HEK293 (cell line): Measurements from ENCODE around the gene AHSA1.

Source experiments
- KLF16 ChIP-seq: fragments of 450-650 bp; formaldehyde crosslinking; IDR thresholded peaks from 2 replicates; pipeline ENCODE4 v1.5.1; 2017; ENCODE audit warnings: missing biosample characterization, missing genetic modification characterization
- ZNF350 ChIP-seq: fragments of 450-650 bp; formaldehyde crosslinking; IDR thresholded peaks from 2 replicates; pipeline ENCODE4 v1.5.0; 2017; ENCODE audit warnings: missing biosample characterization, mild to moderate bottlenecking, missing genetic modification characterization
- ZNF530 ChIP-seq: fragments of 450-650 bp; formaldehyde crosslinking; IDR thresholded peaks from 2 replicates; pipeline ENCODE4 v1.5.1; 2016; ENCODE audit warnings: low read depth, missing biosample characterization, missing genetic modification characterization
- TF ChIP-seq, protein P1 (sequence below): fragments of 450-650 bp; formaldehyde crosslinking; conservative IDR thresholded peaks from 2 replicates; pipeline ENCODE4 v1.5.1; 2016; ENCODE audit warnings: low read depth, missing biosample characterization, missing genetic modification characterization
- TF ChIP-seq, protein P2 (sequence below): fragments of 450-650 bp; IDR thresholded peaks from 2 replicates; pipeline ENCODE4 v1.5.1; 2018; ENCODE audit warnings: missing biosample characterization, mild to moderate bottlenecking, missing genetic modification characterization
- TF ChIP-seq, protein P3 (sequence below): fragments of 450-650 bp; formaldehyde crosslinking; IDR thresholded peaks from 2 replicates; pipeline ENCODE4 v1.5.1; 2016; ENCODE audit warnings: missing biosample characterization, missing genetic modification characterization
- TF ChIP-seq, protein P4 (sequence below): fragments of 450-650 bp; formaldehyde crosslinking; IDR thresholded peaks from 2 replicates; pipeline ENCODE4 v1.5.1; 2016; ENCODE audit warnings: missing biosample characterization, missing genetic modification characterization, low read depth
- TF ChIP-seq, protein P5 (sequence below): fragments of 450-650 bp; formaldehyde crosslinking; IDR thresholded peaks from 2 replicates; pipeline ENCODE4 v1.5.1; 2016; ENCODE audit warnings: missing biosample characterization, missing genetic modification characterization, borderline replicate concordance
- TF ChIP-seq, protein P6 (sequence below): fragments of 450-650 bp; formaldehyde crosslinking; IDR thresholded peaks from 2 replicates; pipeline ENCODE4 v1.5.1; 2016; ENCODE audit warnings: missing biosample characterization, missing genetic modification characterization

DNA sequence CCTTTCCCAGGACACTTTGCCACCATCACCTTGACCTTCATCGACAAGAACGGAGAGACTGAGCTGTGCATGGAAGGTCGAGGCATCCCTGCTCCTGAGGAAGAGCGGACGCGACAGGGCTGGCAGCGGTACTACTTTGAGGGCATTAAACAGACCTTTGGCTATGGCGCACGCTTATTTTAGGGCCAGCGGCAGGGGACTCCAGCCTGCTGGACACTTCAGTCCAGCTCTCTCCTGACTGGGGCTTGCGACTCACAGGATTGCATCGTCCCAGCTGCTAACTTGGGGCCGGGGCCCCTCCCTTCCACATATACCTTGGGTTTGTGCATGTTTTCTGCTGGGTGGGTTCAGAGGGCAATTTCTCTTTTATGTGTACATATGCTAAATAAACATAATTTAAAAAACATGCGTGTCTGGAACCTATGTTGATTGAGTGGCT is 11.2 kb downstream of the AHSA1 start:
- TF ChIP-seq, protein P1, sequence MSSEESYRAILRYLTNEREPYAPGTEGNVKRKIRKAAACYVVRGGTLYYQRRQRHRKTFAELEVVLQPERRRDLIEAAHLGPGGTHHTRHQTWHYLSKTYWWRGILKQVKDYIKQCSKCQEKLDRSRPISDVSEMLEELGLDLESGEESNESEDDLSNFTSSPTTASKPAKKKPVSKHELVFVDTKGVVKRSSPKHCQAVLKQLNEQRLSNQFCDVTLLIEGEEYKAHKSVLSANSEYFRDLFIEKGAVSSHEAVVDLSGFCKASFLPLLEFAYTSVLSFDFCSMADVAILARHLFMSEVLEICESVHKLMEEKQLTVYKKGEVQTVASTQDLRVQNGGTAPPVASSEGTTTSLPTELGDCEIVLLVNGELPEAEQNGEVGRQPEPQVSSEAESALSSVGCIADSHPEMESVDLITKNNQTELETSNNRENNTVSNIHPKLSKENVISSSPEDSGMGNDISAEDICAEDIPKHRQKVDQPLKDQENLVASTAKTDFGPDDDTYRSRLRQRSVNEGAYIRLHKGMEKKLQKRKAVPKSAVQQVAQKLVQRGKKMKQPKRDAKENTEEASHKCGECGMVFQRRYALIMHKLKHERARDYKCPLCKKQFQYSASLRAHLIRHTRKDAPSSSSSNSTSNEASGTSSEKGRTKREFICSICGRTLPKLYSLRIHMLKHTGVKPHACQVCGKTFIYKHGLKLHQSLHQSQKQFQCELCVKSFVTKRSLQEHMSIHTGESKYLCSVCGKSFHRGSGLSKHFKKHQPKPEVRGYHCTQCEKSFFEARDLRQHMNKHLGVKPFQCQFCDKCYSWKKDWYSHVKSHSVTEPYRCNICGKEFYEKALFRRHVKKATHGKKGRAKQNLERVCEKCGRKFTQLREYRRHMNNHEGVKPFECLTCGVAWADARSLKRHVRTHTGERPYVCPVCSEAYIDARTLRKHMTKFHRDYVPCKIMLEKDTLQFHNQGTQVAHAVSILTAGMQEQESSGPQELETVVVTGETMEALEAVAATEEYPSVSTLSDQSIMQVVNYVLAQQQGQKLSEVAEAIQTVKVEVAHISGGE (tag by site-specific recombination): no peak
- TF ChIP-seq, protein P2, sequence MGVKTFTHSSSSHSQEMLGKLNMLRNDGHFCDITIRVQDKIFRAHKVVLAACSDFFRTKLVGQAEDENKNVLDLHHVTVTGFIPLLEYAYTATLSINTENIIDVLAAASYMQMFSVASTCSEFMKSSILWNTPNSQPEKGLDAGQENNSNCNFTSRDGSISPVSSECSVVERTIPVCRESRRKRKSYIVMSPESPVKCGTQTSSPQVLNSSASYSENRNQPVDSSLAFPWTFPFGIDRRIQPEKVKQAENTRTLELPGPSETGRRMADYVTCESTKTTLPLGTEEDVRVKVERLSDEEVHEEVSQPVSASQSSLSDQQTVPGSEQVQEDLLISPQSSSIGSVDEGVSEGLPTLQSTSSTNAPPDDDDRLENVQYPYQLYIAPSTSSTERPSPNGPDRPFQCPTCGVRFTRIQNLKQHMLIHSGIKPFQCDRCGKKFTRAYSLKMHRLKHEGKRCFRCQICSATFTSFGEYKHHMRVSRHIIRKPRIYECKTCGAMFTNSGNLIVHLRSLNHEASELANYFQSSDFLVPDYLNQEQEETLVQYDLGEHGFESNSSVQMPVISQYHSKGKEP (tag by site-specific recombination): no peak
- TF ChIP-seq, protein P3, sequence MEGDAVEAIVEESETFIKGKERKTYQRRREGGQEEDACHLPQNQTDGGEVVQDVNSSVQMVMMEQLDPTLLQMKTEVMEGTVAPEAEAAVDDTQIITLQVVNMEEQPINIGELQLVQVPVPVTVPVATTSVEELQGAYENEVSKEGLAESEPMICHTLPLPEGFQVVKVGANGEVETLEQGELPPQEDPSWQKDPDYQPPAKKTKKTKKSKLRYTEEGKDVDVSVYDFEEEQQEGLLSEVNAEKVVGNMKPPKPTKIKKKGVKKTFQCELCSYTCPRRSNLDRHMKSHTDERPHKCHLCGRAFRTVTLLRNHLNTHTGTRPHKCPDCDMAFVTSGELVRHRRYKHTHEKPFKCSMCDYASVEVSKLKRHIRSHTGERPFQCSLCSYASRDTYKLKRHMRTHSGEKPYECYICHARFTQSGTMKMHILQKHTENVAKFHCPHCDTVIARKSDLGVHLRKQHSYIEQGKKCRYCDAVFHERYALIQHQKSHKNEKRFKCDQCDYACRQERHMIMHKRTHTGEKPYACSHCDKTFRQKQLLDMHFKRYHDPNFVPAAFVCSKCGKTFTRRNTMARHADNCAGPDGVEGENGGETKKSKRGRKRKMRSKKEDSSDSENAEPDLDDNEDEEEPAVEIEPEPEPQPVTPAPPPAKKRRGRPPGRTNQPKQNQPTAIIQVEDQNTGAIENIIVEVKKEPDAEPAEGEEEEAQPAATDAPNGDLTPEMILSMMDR: no peak
- TF ChIP-seq, protein P4, sequence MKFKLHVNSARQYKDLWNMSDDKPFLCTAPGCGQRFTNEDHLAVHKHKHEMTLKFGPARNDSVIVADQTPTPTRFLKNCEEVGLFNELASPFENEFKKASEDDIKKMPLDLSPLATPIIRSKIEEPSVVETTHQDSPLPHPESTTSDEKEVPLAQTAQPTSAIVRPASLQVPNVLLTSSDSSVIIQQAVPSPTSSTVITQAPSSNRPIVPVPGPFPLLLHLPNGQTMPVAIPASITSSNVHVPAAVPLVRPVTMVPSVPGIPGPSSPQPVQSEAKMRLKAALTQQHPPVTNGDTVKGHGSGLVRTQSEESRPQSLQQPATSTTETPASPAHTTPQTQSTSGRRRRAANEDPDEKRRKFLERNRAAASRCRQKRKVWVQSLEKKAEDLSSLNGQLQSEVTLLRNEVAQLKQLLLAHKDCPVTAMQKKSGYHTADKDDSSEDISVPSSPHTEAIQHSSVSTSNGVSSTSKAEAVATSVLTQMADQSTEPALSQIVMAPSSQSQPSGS (tag by site-specific recombination): no peak
- no peak for TF ChIP-seq KLF16 (tag by site-specific recombination)
- TF ChIP-seq, protein P5, sequence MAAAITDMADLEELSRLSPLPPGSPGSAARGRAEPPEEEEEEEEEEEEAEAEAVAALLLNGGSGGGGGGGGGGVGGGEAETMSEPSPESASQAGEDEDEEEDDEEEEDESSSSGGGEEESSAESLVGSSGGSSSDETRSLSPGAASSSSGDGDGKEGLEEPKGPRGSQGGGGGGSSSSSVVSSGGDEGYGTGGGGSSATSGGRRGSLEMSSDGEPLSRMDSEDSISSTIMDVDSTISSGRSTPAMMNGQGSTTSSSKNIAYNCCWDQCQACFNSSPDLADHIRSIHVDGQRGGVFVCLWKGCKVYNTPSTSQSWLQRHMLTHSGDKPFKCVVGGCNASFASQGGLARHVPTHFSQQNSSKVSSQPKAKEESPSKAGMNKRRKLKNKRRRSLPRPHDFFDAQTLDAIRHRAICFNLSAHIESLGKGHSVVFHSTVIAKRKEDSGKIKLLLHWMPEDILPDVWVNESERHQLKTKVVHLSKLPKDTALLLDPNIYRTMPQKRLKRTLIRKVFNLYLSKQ (tag by site-specific recombination): no peak
- no peak for TF ChIP-seq ZNF350 (tag by site-specific recombination)
- TF ChIP-seq ZNF530 (tag by site-specific recombination): no peak
- TF ChIP-seq, protein P6, sequence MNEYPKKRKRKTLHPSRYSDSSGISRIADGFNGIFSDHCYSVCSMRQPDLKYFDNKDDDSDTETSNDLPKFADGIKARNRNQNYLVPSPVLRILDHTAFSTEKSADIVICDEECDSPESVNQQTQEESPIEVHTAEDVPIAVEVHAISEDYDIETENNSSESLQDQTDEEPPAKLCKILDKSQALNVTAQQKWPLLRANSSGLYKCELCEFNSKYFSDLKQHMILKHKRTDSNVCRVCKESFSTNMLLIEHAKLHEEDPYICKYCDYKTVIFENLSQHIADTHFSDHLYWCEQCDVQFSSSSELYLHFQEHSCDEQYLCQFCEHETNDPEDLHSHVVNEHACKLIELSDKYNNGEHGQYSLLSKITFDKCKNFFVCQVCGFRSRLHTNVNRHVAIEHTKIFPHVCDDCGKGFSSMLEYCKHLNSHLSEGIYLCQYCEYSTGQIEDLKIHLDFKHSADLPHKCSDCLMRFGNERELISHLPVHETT (tag by site-specific recombination): no peak
